G401.6 (cell line): ENCODE data around the gene PYCR2.

ENCODE experiments used
- FAIRE-seq: peaks from 2 replicates; lab custom pipeline; 2012; peaks lifted over from hg19 to GRCh38; lab: Jason Lieb, UNC

The PYCR2 gene

GRCh38 chr1:225919906-225920305, 4.1 kb downstream of the PYCR2 start:
- no peak for FAIRE-seq

GRCh38 chr1:225918280-225918679, 5.8 kb downstream of the PYCR2 start:
- FAIRE-seq: no peak

GRCh38 chr1:225917536-225917935, 6.5 kb downstream of the PYCR2 start:
- no peak for FAIRE-seq

- no peak for FAIRE-seq
Measured at GRCh38 chr1:225917101-225917500, 6.9 kb downstream of the PYCR2 start.

GRCh38 chr1:225915538-225915991, 8.5 kb downstream of the PYCR2 start:
- FAIRE-seq: no peak

- no peak for FAIRE-seq
Measured at GRCh38 chr1:225914947-225915346, 9.1 kb downstream of the PYCR2 start.

- FAIRE-seq: no peak
Measured at GRCh38 chr1:225914391-225914790, 9.7 kb downstream of the PYCR2 start.

- no peak for FAIRE-seq
Measured at GRCh38 chr1:225911191-225912130, 12.6 kb downstream of the PYCR2 start.

GRCh38 chr1:225909477-225909876, 14.6 kb downstream of the PYCR2 start:
- FAIRE-seq: no peak

- no peak for FAIRE-seq
Measured at GRCh38 chr1:225908773-225909172, 15.3 kb downstream of the PYCR2 start.

GRCh38 chr1:225908013-225908640, 15.9 kb downstream of the PYCR2 start:
- FAIRE-seq: no peak

- FAIRE-seq: no peak
Measured at GRCh38 chr1:225907341-225907740, 16.7 kb downstream of the PYCR2 start.

- FAIRE-seq: no peak
Measured at GRCh38 chr1:225906467-225906866, 17.6 kb downstream of the PYCR2 start.

- no peak for FAIRE-seq
Measured at GRCh38 chr1:225903623-225904022, 20.4 kb downstream of the PYCR2 start.

GRCh38 chr1:225899044-225899925, 24.8 kb downstream of the PYCR2 start:
- no peak for FAIRE-seq

- FAIRE-seq: no peak
Measured at GRCh38 chr1:225897595-225898514, 26.2 kb downstream of the PYCR2 start.

GRCh38 chr1:225896937-225897549, 27.0 kb downstream of the PYCR2 start:
- no peak for FAIRE-seq

GRCh38 chr1:225896494-225896893, 27.6 kb downstream of the PYCR2 start:
- no peak for FAIRE-seq

- no peak for FAIRE-seq
Measured at GRCh38 chr1:225892307-225892706, 31.7 kb downstream of the PYCR2 start.

GRCh38 chr1:225891229-225891972, 32.6 kb downstream of the PYCR2 start:
- no peak for FAIRE-seq
